Coronary artery (tissue), 2 donors: ENCODE results near the gene TRABD.

ENCODE experiments used
- DNase-seq: peaks from one replicate; pipeline ENCODE4 v3.0.0-alpha.2; 2017; ENCODE audit warnings: low spot score
- H3K27ac ChIP-seq, 2 donors: fragments of 200-600 bp; sonication (generic); one replicate each; pipeline ENCODE4 v1.5.1; 2016 to 2019
- H3K4me3 ChIP-seq: fragments of 200-600 bp; sonication (generic); 2 replicates; pipeline ENCODE4 v1.5.1; 2016; ENCODE audit warnings: mild to moderate bottlenecking, moderate library complexity
- CTCF ChIP-seq: fragments of 200-600 bp; sonication (generic); IDR thresholded peaks from one replicate; pipeline ENCODE4 v1.5.1; 2019; ENCODE audit warnings: antibody characterized with exemption

The TRABD gene

GRCh38 chr22:50173983-50174355 lies 11.7 kb upstream of the TRABD start:
- TF ChIP-seq CTCF: no peak
- Histone ChIP-seq H3K27ac (no peak overlapping the region), H3K4me3 (no peak overlapping the region)
- DNase-seq: no peak

DNA sequence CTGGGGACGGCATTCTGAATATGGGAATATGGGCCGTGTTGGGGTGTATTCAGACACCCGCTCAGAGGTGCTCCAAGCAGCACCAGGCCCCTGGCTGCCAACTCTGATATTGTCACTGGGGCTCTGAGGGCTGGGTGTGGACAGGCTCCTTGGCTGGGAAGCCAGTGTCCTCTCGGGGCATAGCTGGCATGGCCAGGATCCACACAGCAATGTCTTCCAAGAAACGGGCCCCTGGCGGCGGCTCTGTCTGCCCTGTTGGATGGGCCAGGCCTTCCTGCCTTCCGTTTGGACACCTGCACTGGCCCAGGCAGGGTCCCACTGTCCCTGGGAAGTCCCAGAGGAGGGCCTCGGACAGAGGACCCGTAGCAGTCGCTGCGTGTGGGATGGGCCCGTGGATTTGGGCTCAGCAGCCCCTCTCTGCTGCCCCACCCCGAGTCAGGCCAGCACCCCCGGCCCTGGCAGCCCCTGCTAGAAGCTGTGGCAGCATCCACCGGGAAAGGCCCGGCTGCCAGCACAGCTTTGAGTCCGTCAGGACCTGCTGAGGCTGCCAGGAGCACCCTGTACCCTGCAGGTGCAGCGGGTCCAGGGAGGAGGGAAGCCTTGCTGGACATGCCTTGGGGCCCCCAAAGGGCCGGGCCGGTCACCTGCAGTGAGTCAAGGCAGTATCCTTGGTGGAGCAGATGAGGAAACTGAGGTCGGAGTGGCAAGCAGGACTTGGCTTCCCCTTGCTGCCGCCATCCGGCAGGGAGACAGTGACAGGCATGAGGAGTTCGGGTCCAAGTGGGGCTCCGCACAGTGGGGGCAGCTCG lies 11.1 kb upstream of the TRABD start:
- DNase-seq: no peak
- Histone ChIP-seq H3K4me3 (no peak overlapping the region), H3K27ac (no peak overlapping the region)
- TF ChIP-seq CTCF: no peak

DNA sequence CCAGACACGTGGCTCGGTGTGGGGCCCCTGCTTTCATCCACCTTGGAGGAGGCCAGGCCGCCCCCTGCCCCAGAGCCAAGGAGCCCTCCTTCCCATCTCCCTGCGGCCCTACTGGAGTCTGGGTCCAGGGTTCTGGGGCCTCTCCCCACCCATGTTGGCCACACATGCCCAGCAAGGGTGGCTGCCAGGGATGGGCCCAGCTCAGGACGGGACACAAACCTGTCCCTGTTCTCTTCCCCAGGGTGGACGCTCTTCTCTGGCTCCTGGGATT lies 10.6 kb upstream of the TRABD start:
- Histone ChIP-seq H3K4me3 (no peak overlapping the region), H3K27ac (no peak overlapping the region)
- no peak for TF ChIP-seq CTCF
- DNase-seq: no peak

DNA sequence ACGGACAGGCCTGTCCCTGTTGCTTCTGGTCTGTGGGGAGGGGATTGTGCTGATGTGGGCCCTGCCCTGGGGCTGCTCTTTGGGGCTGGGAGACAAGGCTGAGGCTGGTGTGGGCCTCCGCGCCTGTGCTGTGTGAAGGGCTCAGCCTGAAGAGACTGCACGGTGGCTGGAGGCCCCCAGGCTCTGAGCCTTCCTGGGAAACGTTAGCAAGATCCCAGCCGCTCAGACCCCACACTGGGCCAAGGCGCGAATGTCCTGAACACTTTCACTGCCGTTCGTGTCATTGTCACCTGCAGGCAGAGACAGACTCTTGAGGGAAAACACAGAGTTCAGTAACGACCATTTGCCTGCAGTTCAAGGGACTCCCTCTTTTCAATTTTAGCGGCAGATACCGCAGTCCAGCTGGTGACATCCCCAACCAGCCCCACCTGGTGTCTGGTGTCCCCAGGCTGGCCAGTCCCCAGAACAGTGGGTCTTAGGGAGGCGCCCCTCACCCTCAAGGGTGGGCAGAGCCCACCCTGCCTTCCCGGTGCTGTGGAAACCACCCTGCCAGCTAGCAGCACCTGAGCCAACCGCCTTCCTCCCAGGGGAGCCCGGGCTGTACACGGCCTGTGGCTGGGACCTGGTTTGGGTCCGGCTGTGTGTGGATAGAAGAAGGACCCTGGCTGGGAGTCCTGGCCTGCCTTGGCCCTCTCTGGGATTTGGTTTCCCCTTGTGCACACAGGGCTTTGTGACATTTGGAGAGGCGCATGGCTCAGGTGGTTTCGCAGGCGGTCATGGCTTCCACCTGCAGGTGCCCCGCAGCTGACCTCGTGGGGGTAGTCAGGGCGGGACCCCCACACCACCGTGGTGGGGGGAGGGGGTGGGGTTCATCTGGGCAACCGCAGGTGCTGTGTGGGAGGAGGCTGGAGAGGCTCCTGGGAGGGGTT lies 9.5 kb upstream of the TRABD start:
- Histone ChIP-seq H3K4me3 (no peak overlapping the region), H3K27ac (no peak overlapping the region)
- no peak for DNase-seq
- TF ChIP-seq CTCF: no peak

DNA sequence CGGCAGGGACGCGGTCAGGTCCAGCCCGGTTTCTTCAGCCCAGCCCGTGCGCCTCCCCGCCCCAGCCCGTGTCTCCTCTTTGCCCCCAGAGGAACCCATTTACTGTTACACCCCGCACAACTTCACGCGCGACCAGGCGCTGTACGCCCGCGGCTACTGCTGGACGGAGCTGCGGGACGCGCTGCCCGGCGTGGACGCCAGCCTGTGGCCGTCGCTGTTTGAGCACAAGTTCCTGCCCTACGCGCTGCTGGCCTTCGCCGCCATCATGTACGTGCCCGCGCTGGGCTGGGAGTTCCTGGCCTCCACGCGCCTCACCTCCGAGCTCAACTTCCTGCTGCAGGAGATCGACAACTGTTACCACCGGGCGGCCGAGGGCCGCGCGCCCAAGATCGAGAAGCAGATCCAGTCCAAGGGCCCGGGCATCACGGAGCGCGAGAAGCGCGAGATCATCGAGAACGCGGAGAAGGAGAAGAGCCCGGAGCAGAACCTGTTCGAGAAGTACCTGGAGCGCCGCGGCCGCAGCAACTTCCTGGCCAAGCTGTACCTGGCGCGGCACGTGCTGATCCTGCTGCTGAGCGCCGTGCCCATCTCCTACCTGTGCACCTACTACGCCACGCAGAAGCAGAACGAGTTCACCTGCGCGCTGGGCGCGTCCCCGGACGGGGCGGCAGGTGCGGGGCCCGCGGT lies 8.7 kb upstream of the TRABD start:
- H3K27ac ChIP-seq: no peak overlapping the region
- no peak for DNase-seq
- no peak overlapping the region for H3K4me3 ChIP-seq
- no peak for TF ChIP-seq CTCF

- DNase-seq: no peak
- no peak for TF ChIP-seq CTCF
- Histone ChIP-seq H3K4me3 (no peak overlapping the region), H3K27ac (no peak overlapping the region)
Observed at GRCh38 chr22:50177537-50178470, 7.9 kb upstream of the TRABD start.
